HG02970 (cell line): ENCODE measurements around the gene ATAD1.
"Not testable (repeated sequence)": the region's sequence is repeated elsewhere in the genome, so short reads cannot be mapped to it uniquely, and the experiment has no call there.

Experiments used
- ATAC-seq: cut with Tn5 transposase; IDR thresholded peaks from one replicate; pipeline ENCODE4 v1.9.1; 2021; ENCODE audit warnings: mild to moderate bottlenecking, moderate library complexity, moderate number of reproducible peaks; ENCODE audit not compliant: unreplicated experiment, low FRiP score

Gene ATAD1

GRCh38 chr10:87804939-87805569 is 13.0 kb downstream of the ATAD1 start:
- ATAC-seq, result no peak

GRCh38 chr10:87803831-87804230 is 14.2 kb downstream of the ATAD1 start:
- no peak for ATAC-seq

GRCh38 chr10:87803328-87803727 is 14.7 kb downstream of the ATAD1 start:
- no peak for ATAC-seq

GRCh38 chr10:87801813-87802435 is 16.1 kb downstream of the ATAD1 start:
- not testable (repeated sequence) for ATAC-seq

GRCh38 chr10:87799860-87800259 is 18.2 kb downstream of the ATAD1 start:
- no peak for ATAC-seq

- ATAC-seq, result no peak
Measured at GRCh38 chr10:87798082-87798481, 19.9 kb downstream of the ATAD1 start.

- no peak for ATAC-seq
Measured at GRCh38 chr10:87794285-87794684, 23.7 kb downstream of the ATAD1 start.

- no peak for ATAC-seq
Measured at GRCh38 chr10:87790185-87790584, 27.8 kb downstream of the ATAD1 start.

- no peak for ATAC-seq
Measured at GRCh38 chr10:87786421-87786820, 31.6 kb downstream of the ATAD1 start.

GRCh38 chr10:87782721-87783120 is 35.3 kb downstream of the ATAD1 start:
- no peak for ATAC-seq

GRCh38 chr10:87781545-87781944 is 36.5 kb downstream of the ATAD1 start:
- no peak for ATAC-seq

GRCh38 chr10:87776328-87776727 is 41.7 kb downstream of the ATAD1 start:
- ATAC-seq, result no peak

- ATAC-seq, result no peak
Measured at GRCh38 chr10:87775766-87776165, 42.3 kb downstream of the ATAD1 start.

- ATAC-seq, result no peak
Measured at GRCh38 chr10:87771871-87772500, 46.0 kb downstream of the ATAD1 start.

- ATAC-seq, result no peak
Measured at GRCh38 chr10:87767253-87767652, 50.8 kb downstream of the ATAD1 start.

- no peak for ATAC-seq
Measured at GRCh38 chr10:87765666-87766376, 52.2 kb downstream of the ATAD1 start.

- ATAC-seq, result no peak
Measured at GRCh38 chr10:87764072-87764934, 53.7 kb downstream of the ATAD1 start.

GRCh38 chr10:87763086-87763861 is 54.8 kb downstream of the ATAD1 start:
- ATAC-seq, result no peak

- ATAC-seq, result no peak
Measured at GRCh38 chr10:87761892-87762291, 56.1 kb downstream of the ATAD1 start.

- ATAC-seq, result no peak
Measured at GRCh38 chr10:87761153-87761552, 56.9 kb downstream of the ATAD1 start.
